Measurements from ENCODE around the gene CMIP. TPM values are rescaled to one million over a fixed set of nuclear protein-coding genes. Genes with fewer than 3 reads are reported as not detected.

CMIP gene
- total RNA-seq, 1 experiment from 2014 or later, result 25.7 TPM

- H2AFZ ChIP-seq (ENCODE audit: low read length), result no peak overlapping the region
- ChIA-PET CTCF (no interaction called here), POLR2A (ENCODE audit: unreplicated experiment) (no interaction called here)
- BruUV-seq (replicated peaks), result no TSS peak
- no peak overlapping the region for H3K4me3 ChIP-seq (ENCODE audit: low read length)
- no peaks in the 10 kb centered on the region for H3K9me2 ChIP-seq (replicated peaks; ENCODE audit: low read length)
- peak; percentile 89 for DNase-seq
- intact Hi-C loops (cut with micrococcal nuclease), result loop anchor here (1.0 to 2.0 kb wide), 3 partner anchors 100 to 357 kb away; no protein-coding TSS in a partner anchor
- no peak overlapping the region for H3K27ac ChIP-seq (ENCODE audit: low read length)
- ATAC-seq, result peak; percentile 94
- H3K27me3 ChIP-seq (ENCODE audit: low read length), result no peaks in the 10 kb centered on the region
- H3F3A ChIP-seq (ENCODE audit: low read length, unreplicated experiment), result no peaks in the 10 kb centered on the region
- H3K9ac ChIP-seq (ENCODE audit: low read length), result no peak overlapping the region
- H3K4me1 ChIP-seq (ENCODE audit: insufficient read depth, low read length), result no peaks in the 10 kb centered on the region
- no peak overlapping the region for H3K4me2 ChIP-seq (ENCODE audit: low read length)
- TF ChIP-seq EZH2 (IDR thresholded peaks at IDR 0.05; ENCODE audit: low read length, unreplicated experiment), result no peak
- TF ChIP-seq CTCF (conservative IDR thresholded peaks at IDR 0.05; ENCODE audit: low read depth, low read length), result peak; percentile 72
- TF ChIP-seq EZH2phosphoT487 (IDR thresholded peaks at IDR 0.05; ENCODE audit: borderline replicate concordance, low read length), result no peak
- H3K79me2 ChIP-seq (ENCODE audit: low read length), result no peaks in the 10 kb centered on the region
- no peaks in the 10 kb centered on the region for H3K36me3 ChIP-seq (ENCODE audit: low read depth, low read length)
- no peaks in the 10 kb centered on the region for H3K9me3 ChIP-seq (ENCODE audit: low read length)
- no peaks in the 10 kb centered on the region for H4K20me1 ChIP-seq (ENCODE audit: low read length)
Observed at GRCh38 chr16:81723098-81723723, 278.6 kb downstream of the CMIP start.

- DNase-seq (no peak), ATAC-seq (no peak)
- no peaks in the 10 kb centered on the region for H3K9me3 ChIP-seq (ENCODE audit: low read length)
- no peaks in the 10 kb centered on the region for H3K36me3 ChIP-seq (ENCODE audit: low read depth, low read length)
- no peak overlapping the region for H3K4me2 ChIP-seq (ENCODE audit: low read length)
- BruUV-seq (replicated peaks), result no TSS peak
- no peaks in the 10 kb centered on the region for H3K79me2 ChIP-seq (ENCODE audit: low read length)
- H2AFZ ChIP-seq (ENCODE audit: low read length), result no peak overlapping the region
- TF ChIP-seq EZH2 (IDR thresholded peaks at IDR 0.05; ENCODE audit: low read length, unreplicated experiment) (no peak), CTCF (conservative IDR thresholded peaks at IDR 0.05; ENCODE audit: low read depth, low read length) (no peak), EZH2phosphoT487 (IDR thresholded peaks at IDR 0.05; ENCODE audit: borderline replicate concordance, low read length) (no peak)
- H4K20me1 ChIP-seq (ENCODE audit: low read length), result no peaks in the 10 kb centered on the region
- H3K9me2 ChIP-seq (replicated peaks; ENCODE audit: low read length), result no peaks in the 10 kb centered on the region
- no peaks in the 10 kb centered on the region for H3F3A ChIP-seq (ENCODE audit: low read length, unreplicated experiment)
- H3K9ac ChIP-seq (ENCODE audit: low read length), result no peak overlapping the region
- intact Hi-C loops (cut with micrococcal nuclease), result no loop called here
- ChIA-PET POLR2A (ENCODE audit: unreplicated experiment) (no interaction called here), CTCF (no interaction called here)
- no peak overlapping the region for H3K27ac ChIP-seq (ENCODE audit: low read length)
- H3K27me3 ChIP-seq (ENCODE audit: low read length), result no peaks in the 10 kb centered on the region
- H3K4me3 ChIP-seq (ENCODE audit: low read length), result no peak overlapping the region
- no peaks in the 10 kb centered on the region; the same call in 1 of the 2 replicates for H3K4me1 ChIP-seq (ENCODE audit: insufficient read depth, low read length)
Observed at GRCh38 chr16:81728435-81728834, 283.8 kb downstream of the CMIP start.

GRCh38 chr16:81729451-81729850 lies 284.8 kb downstream of the CMIP start:
- TF ChIP-seq CTCF (conservative IDR thresholded peaks at IDR 0.05; ENCODE audit: low read depth, low read length), result no peak
- TF ChIP-seq EZH2 (IDR thresholded peaks at IDR 0.05; ENCODE audit: low read length, unreplicated experiment), result no peak
- TF ChIP-seq EZH2phosphoT487 (IDR thresholded peaks at IDR 0.05; ENCODE audit: borderline replicate concordance, low read length), result no peak
- H3K9me2 ChIP-seq (replicated peaks; ENCODE audit: low read length), result no peaks in the 10 kb centered on the region
- H3K27me3 ChIP-seq (ENCODE audit: low read length), result no peaks in the 10 kb centered on the region
- no peaks in the 10 kb centered on the region; the same call in 1 of the 2 replicates for H3K4me1 ChIP-seq (ENCODE audit: insufficient read depth, low read length)
- POLR2A ChIA-PET (ENCODE audit: unreplicated experiment), result no interaction called here
- DNase-seq, result no peak
- H3K27ac ChIP-seq (ENCODE audit: low read length), result no peak overlapping the region
- H3K9me3 ChIP-seq (ENCODE audit: low read length), result no peaks in the 10 kb centered on the region
- no peak overlapping the region for H2AFZ ChIP-seq (ENCODE audit: low read length)
- no peak for ATAC-seq
- CTCF ChIA-PET, result interaction anchor here (0.6 kb wide), 1 partner anchor 16 kb away, joined by 4 read pairs; no protein-coding TSS in a partner anchor
- H4K20me1 ChIP-seq (ENCODE audit: low read length), result no peaks in the 10 kb centered on the region
- H3F3A ChIP-seq (ENCODE audit: low read length, unreplicated experiment), result no peaks in the 10 kb centered on the region
- no peaks in the 10 kb centered on the region for H3K79me2 ChIP-seq (ENCODE audit: low read length)
- H3K36me3 ChIP-seq (ENCODE audit: low read depth, low read length), result no peaks in the 10 kb centered on the region
- no TSS peak for BruUV-seq (replicated peaks)
- H3K9ac ChIP-seq (ENCODE audit: low read length), result no peak overlapping the region
- intact Hi-C loops (cut with micrococcal nuclease), result no loop called here
- no peak overlapping the region for H3K4me2 ChIP-seq (ENCODE audit: low read length)
- H3K4me3 ChIP-seq (ENCODE audit: low read length), result no peak overlapping the region
